GM23248 (cell line): ENCODE measurements around the gene CDKL5. TPM values are rescaled to one million over a fixed set of nuclear protein-coding genes. Genes with fewer than 3 reads are reported as not detected.

Experiments
- DNase-seq: peaks from one replicate; pipeline ENCODE4 v3.0.0-alpha.2; 2015
- H2AFZ ChIP-seq: fragments of 200-600 bp; sonication (generic); 2 replicates; pipeline ENCODE4 v1.6.1; 2016; ENCODE audit warnings: antibody characterized with exemption
- H3F3A ChIP-seq: fragments of 200-600 bp; sonication (generic); 2 replicates; pipeline ENCODE4 v1.6.1; 2016; ENCODE audit warnings: mild to moderate bottlenecking, antibody characterized with exemption, mixed run types; ENCODE audit not compliant: insufficient read depth
- H3K27ac ChIP-seq: fragments of 200-600 bp; sonication (generic); 2 replicates; pipeline ENCODE4 v1.5.1; 2016; ENCODE audit warnings: mild to moderate bottlenecking
- H3K27me3 ChIP-seq: fragments of 200-600 bp; sonication (generic); replicated peaks from 2 replicates; pipeline ENCODE4 v1.6.1; 2016; ENCODE audit warnings: mild to moderate bottlenecking; ENCODE audit not compliant: insufficient read depth
- H3K36me3 ChIP-seq: fragments of 200-600 bp; sonication (generic); 2 replicates; pipeline ENCODE4 v1.6.1; 2016; ENCODE audit warnings: low read depth, mild to moderate bottlenecking
- H3K4me1 ChIP-seq: fragments of 200-600 bp; sonication (generic); 2 replicates; pipeline ENCODE4 v1.6.1; 2016; ENCODE audit warnings: mild to moderate bottlenecking; ENCODE audit not compliant: insufficient read depth
- H3K4me2 ChIP-seq: fragments of 200-600 bp; sonication (generic); one replicate; pipeline ENCODE4 v1.6.1; 2016; ENCODE audit warnings: mild to moderate bottlenecking; ENCODE audit not compliant: unreplicated experiment
- H3K4me3 ChIP-seq: fragments of 200-600 bp; sonication (generic); 2 replicates; pipeline ENCODE4 v1.5.1; 2016; ENCODE audit warnings: mild to moderate bottlenecking
- H3K79me2 ChIP-seq: fragments of 200-600 bp; sonication (generic); 2 replicates; pipeline ENCODE4 v1.6.1; 2016; ENCODE audit warnings: mild to moderate bottlenecking; ENCODE audit not compliant: insufficient read depth
- H3K9ac ChIP-seq: fragments of 200-600 bp; sonication (generic); 2 replicates; pipeline ENCODE4 v1.6.1; 2016; ENCODE audit warnings: mild to moderate bottlenecking
- H3K9me2 ChIP-seq: fragments of 200-600 bp; sonication (generic); 2 replicates; pipeline ENCODE4 v1.6.1; 2016; ENCODE audit warnings: mixed run types, mild to moderate bottlenecking, moderate library complexity; ENCODE audit not compliant: insufficient read depth
- H3K9me3 ChIP-seq: fragments of 200-600 bp; sonication (generic); one replicate; pipeline ENCODE4 v1.6.1; 2017; ENCODE audit warnings: low read depth
- H4K20me1 ChIP-seq: fragments of 200-600 bp; sonication (generic); 2 replicates; pipeline ENCODE4 v1.6.0; 2016; ENCODE audit not compliant: insufficient read depth
- EZH2 ChIP-seq: fragments of 200-600 bp; sonication (generic); IDR thresholded peaks from 2 replicates; pipeline ENCODE4 v1.6.1; 2018; ENCODE audit warnings: antibody characterized with exemption, mild to moderate bottlenecking; ENCODE audit not compliant: insufficient read depth, poor library complexity, severe bottlenecking
- EZH2phosphoT487 ChIP-seq: fragments of 200-600 bp; sonication (generic); IDR thresholded peaks from 2 replicates; pipeline ENCODE4 v1.6.1; 2018; ENCODE audit warnings: antibody characterized with exemption, moderate library complexity, mild to moderate bottlenecking, low read depth; ENCODE audit not compliant: insufficient read depth
- WGBS, 2 experiments: methylation state at CpG; one replicate each; pipeline ENCODE4 v1.1.6; 2015 to 2017; ENCODE audit warnings: low lambda C conversion rate in 2 of 2, low coverage in 1 of 2; ENCODE audit errors: missing lambda C conversion rate in 2 of 2; 5-methylcytosine and 5-hydroxymethylcytosine counted together
- in situ Hi-C: fragments of 300-500 bp; cut with MboI; formaldehyde crosslinking; loops from 2 replicates; pipeline ENCODE4 v1.15.0; 2020
- polyA plus RNA-seq: library from polyadenylated mRNA; unstranded; fragments of >200 nt; fragmentation: Nextera tagmentation; extraction: Ambion mirVana; gene quantifications from 2 replicates; pipeline ENCODE4 v1.2.1, GENCODE V29; 2016
- total RNA-seq: library from RNA; depleted of rRNA; stranded (reverse); fragments of >200 nt; shearing (Covaris generic); gene quantifications from 2 replicates; pipeline ENCODE4 v1.2.3, GENCODE V29; 2014

CDKL5 gene
- total and polyA plus RNA-seq, 2 experiments from 2014 or later: 2.2 to 3.0 TPM

DNA sequence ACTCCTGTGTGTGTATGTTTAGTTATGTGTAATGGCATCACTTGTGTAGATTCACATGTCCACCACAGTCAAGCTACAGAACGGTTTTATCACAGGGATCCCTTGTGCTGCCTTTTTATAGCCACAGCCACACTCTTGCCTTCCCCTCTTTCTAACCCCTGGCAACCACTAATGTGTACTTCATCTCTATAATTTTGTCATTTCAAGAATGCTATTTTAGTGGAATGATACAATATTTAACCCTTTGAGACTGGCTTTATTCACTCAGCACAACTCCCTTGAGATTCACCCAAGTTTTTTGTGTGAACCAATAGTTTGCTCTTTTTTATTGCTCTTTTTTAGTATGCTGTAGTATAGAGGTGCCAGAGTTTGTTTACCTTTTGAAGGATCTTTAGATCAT, 112.1 kb downstream of the CDKL5 start:
- no peak for DNase-seq
- Histone ChIP-seq H3K27ac (no peak overlapping the region), H3K27me3 (no peaks in the 10 kb centered on the region), H3K9ac (no peak overlapping the region), H3K9me2 (no peaks in the 10 kb centered on the region), H4K20me1 (no peaks in the 10 kb centered on the region), H3K4me3 (no peak overlapping the region), H2AFZ (no peak overlapping the region), H3F3A (no peaks in the 10 kb centered on the region), H3K9me3 (no peaks in the 10 kb centered on the region), H3K4me2 (no peak overlapping the region), H3K36me3 (no peaks in the 10 kb centered on the region), H3K4me1 (no peaks in the 10 kb centered on the region), H3K79me2 (no peaks in the 10 kb centered on the region)
- 83 to 91% methylated on average over 1 of the region's 1 CpG for WGBS, 2 experiments
- TF ChIP-seq EZH2phosphoT487: no peak
- no peak for TF ChIP-seq EZH2
- in situ Hi-C loops: no loop called here

DNA sequence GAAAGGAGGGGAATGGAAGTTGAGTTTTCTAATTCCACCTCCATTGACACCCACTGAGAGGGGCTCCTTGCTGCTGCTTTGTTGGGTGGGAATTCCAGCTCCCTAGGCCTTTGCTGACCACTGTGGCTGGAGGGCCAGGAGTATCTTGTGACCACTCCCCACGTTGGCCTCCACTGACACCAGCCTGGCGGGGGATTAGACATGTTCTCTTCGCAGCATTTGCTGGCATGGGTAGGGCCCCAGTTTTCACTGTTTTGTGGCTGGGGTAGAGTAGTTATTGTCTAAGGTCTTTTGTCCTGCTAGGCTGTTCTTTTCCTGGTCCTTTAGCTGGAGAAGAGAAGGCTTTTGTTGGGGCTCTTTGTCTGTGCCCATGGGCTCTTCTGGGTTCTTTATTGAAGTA, 116.7 kb downstream of the CDKL5 start:
- Histone ChIP-seq H3K9me2 (no peaks in the 10 kb centered on the region), H3F3A (no peaks in the 10 kb centered on the region), H2AFZ (no peak overlapping the region), H3K4me2 (no peak overlapping the region), H3K36me3 (no peaks in the 10 kb centered on the region), H3K79me2 (no peaks in the 10 kb centered on the region), H3K9me3 (no peaks in the 10 kb centered on the region), H3K27ac (no peak overlapping the region), H3K9ac (no peak overlapping the region), H3K27me3 (no peaks in the 10 kb centered on the region), H3K4me1 (no peaks in the 10 kb centered on the region), H3K4me3 (no peak overlapping the region), H4K20me1 (no peaks in the 10 kb centered on the region)
- TF ChIP-seq EZH2phosphoT487 (no peak), EZH2 (no peak)
- DNase-seq: no peak
- in situ Hi-C loops: no loop called here
- WGBS, 2 experiments: 57 to 73% methylated on average over 2 to 3 of the region's 3 CpGs

DNA sequence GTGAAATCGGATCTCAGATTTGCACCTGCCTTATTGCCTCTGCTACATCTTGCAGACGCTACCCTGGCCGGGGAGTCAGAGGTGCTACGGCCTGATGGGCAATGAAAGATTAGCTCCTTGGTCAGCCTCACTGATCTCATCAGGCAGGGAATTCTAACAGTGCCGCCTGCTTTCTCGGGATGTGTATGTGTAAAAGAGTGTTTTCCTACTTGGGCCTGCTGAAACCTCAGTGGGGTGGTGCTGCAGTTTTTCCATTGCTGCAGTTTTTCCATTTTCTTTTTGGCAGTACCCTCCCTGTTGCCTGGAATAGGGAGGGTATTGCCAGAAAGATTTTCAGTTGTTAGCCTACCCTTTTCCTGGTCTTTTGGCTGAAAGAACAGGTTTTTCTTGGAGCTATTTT, 117.5 kb downstream of the CDKL5 start:
- Histone ChIP-seq H3K4me2 (no peak overlapping the region), H3K4me1 (no peaks in the 10 kb centered on the region), H4K20me1 (no peaks in the 10 kb centered on the region), H3K27me3 (no peaks in the 10 kb centered on the region), H3K9me3 (no peaks in the 10 kb centered on the region), H3K4me3 (no peak overlapping the region), H3K79me2 (no peaks in the 10 kb centered on the region), H3K27ac (no peak overlapping the region), H3K36me3 (no peaks in the 10 kb centered on the region), H2AFZ (no peak overlapping the region), H3F3A (no peaks in the 10 kb centered on the region), H3K9me2 (no peaks in the 10 kb centered on the region), H3K9ac (no peak overlapping the region)
- TF ChIP-seq EZH2phosphoT487 (no peak), EZH2 (no peak)
- 28 to 42% methylated on average over 5 to 6 of the region's 6 CpGs for WGBS, 2 experiments
- in situ Hi-C loops: no loop called here
- DNase-seq: no peak

DNA sequence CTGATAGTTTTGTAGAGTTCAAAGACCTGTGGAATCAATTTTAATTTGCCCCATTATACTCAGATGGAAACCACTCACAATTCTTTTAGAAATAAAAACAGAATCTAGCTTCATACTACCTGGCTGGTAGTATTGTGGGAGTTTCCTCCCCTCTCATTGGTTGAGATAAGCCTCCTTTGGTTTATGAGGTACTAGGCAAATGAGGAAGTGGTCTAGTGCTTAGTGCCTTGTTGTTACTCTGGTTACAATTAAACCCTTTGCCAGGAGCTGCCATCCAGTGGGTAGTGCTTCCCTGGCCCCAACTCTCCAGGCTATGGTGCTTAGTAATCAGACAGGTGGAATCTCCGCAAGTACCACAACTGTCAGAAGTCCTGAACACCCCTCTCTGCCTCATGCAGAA, 118.3 kb downstream of the CDKL5 start:
- Histone ChIP-seq H3K4me2 (no peak overlapping the region), H3K4me1 (no peaks in the 10 kb centered on the region), H3K9ac (no peak overlapping the region), H3F3A (no peaks in the 10 kb centered on the region), H2AFZ (no peak overlapping the region), H3K27me3 (no peaks in the 10 kb centered on the region), H3K9me2 (no peaks in the 10 kb centered on the region), H3K4me3 (no peak overlapping the region), H3K79me2 (no peaks in the 10 kb centered on the region), H3K9me3 (no peaks in the 10 kb centered on the region), H3K36me3 (no peaks in the 10 kb centered on the region), H4K20me1 (no peaks in the 10 kb centered on the region), H3K27ac (no peak overlapping the region)
- 80 to 100% methylated on average over 1 of the region's 1 CpG for WGBS, 2 experiments
- in situ Hi-C loops: no loop called here
- DNase-seq: no peak
- TF ChIP-seq EZH2 (no peak), EZH2phosphoT487 (no peak)

DNA sequence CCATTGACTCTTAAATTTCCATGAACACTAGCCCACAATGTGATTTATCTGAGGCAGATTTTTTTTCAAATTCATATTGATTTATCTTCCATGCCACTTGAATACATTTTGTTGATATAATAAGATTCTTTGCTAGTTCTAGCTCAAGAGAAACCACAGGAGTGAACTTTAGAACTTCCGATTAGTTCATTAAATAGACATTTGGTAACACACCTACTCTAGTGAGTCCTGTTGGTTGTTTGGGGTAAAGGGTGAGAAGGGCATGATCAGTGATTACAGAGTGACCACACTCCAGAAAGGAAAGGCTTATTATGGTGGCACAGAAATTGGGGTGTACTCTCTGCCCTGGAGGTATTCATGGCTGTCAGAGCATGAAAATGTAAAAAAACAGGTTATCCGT, 120.4 kb downstream of the CDKL5 start:
- DNase-seq: no peak
- Histone ChIP-seq H3K27ac (no peak overlapping the region), H3K4me1 (0 out of 2 replicates have a peak, but pooled peaks cover 7% of the 10 kb centered on the region), H3K4me3 (no peak overlapping the region), H3K4me2 (no peak overlapping the region), H2AFZ (no peak overlapping the region), H3K9me2 (no peaks in the 10 kb centered on the region), H4K20me1 (no peaks in the 10 kb centered on the region), H3F3A (no peaks in the 10 kb centered on the region), H3K36me3 (no peaks in the 10 kb centered on the region), H3K27me3 (no peaks in the 10 kb centered on the region), H3K79me2 (no peaks in the 10 kb centered on the region), H3K9me3 (no peaks in the 10 kb centered on the region), H3K9ac (no peak overlapping the region)
- no peak for TF ChIP-seq EZH2phosphoT487
- TF ChIP-seq EZH2: no peak
- in situ Hi-C loops: no loop called here
- WGBS, 2 experiments: 100% methylated on average over 2 of the region's 2 CpGs
